Lung (tissue), 12 donors: ENCODE results near the gene OPCML. TPM values are rescaled to one million over a fixed set of nuclear protein-coding genes. Genes with fewer than 3 reads are reported as not detected.

Source experiments
- ATAC-seq: fragments of 200-7000 bp; cut with Tn5 transposase; one replicate; pipeline ENCODE4 v1.9.1; 2020; ENCODE audit warnings: moderate number of reproducible peaks; ENCODE audit not compliant: insufficient read depth, low FRiP score
- DNase-seq, 3 donors: peaks; one replicate each; pipeline ENCODE4 v3.0.0-alpha.2; 2013 to 2017
- H3K27ac ChIP-seq, 2 donors: one replicate each; pipeline ENCODE4 v1.5.1; 2013; ENCODE audit warnings: mild to moderate bottlenecking in 2 of 2, moderate library complexity in 2 of 2, control low read depth in 1 of 2, inconsistent platforms in 1 of 2, low read depth in 1 of 2, low read length in 1 of 2
- H3K27me3 ChIP-seq, 3 donors: one replicate each; pipeline ENCODE4 v1.5.1; 2013; ENCODE audit warnings: low read length in 2 of 3; ENCODE audit not compliant: control insufficient read depth in 3 of 3, insufficient read depth in 3 of 3
- H3K36me3 ChIP-seq, 4 donors: one replicate each; pipeline ENCODE4 v1.5.1; 2013; ENCODE audit warnings: low read length in 4 of 4, mild to moderate bottlenecking in 1 of 4, moderate library complexity in 1 of 4; ENCODE audit not compliant: control insufficient read depth in 4 of 4, insufficient read depth in 4 of 4
- H3K4me1 ChIP-seq, 5 donors: one replicate each; pipeline ENCODE4 v1.5.1; 2013; ENCODE audit warnings: low read length in 5 of 5, mild to moderate bottlenecking in 2 of 5, moderate library complexity in 1 of 5; ENCODE audit not compliant: control insufficient read depth in 5 of 5, insufficient read depth in 5 of 5
- H3K4me3 ChIP-seq: one replicate; pipeline ENCODE4 v1.5.1; 2013; ENCODE audit warnings: mild to moderate bottlenecking, control low read depth, moderate library complexity
- H3K9ac ChIP-seq, 2 donors: one replicate each; pipeline ENCODE4 v1.5.1; 2013; ENCODE audit warnings: low read length in 2 of 2, control low read depth in 1 of 2; ENCODE audit not compliant: insufficient read depth in 1 of 2
- H3K9me3 ChIP-seq, 4 donors: one replicate each; pipeline ENCODE4 v1.5.1; 2013; ENCODE audit warnings: low read length in 3 of 4, mild to moderate bottlenecking in 1 of 4, moderate library complexity in 1 of 4; ENCODE audit not compliant: control insufficient read depth in 4 of 4, insufficient read depth in 3 of 4
- CTCF ChIP-seq: IDR thresholded peaks from 2 replicates; pipeline ENCODE4 v1.5.1; 2012; ENCODE audit warnings: mild to moderate bottlenecking; ENCODE audit errors: control extremely low read depth, extremely low read depth
- WGBS, 2 donors: extraction: QIAGEN DNeasy Blood & Tissue Kit; methylation state at CpG; one replicate each; pipeline ENCODE4 v1.1.7; 2013; 5-methylcytosine and 5-hydroxymethylcytosine counted together
- polyA plus RNA-seq, 2 donors: library from polyadenylated mRNA; stranded (reverse); fragments of 200-250 nt; gene quantifications; one replicate each; pipeline ENCODE4 v1.2.1, GENCODE V29; 2013
- total RNA-seq, 2 donors: library from RNA; depleted of rRNA in 1 of 2; stranded (reverse); fragments of >200 nt in 1 of 2; gene quantifications; one replicate each; pipeline ENCODE4 v1.2.1, GENCODE V29; 2014 to 2021
- donor health status: control.
- donor health status: control.
- donor health status: Bipolar disorder and iron deficiency.
- donor health status: healthy.
- donor health status: DM: yes; HTN: yes; CAD: no.

Gene OPCML
- total and polyA plus RNA-seq, 4 donors: 0.49 to 0.74 TPM; not detected in 2

GRCh38 chr11:132948252-132948651, 584.0 kb downstream of the OPCML start:
- no peak for DNase-seq
- no peak for TF ChIP-seq CTCF
- Histone ChIP-seq H3K9me3 (peaks cover 0 to 5% (median 2%) of the 10 kb centered on the region in 4 donors), H3K27me3 (peaks cover 6 to 12% (median 10%) of the 10 kb centered on the region in 3 donors), H3K36me3 (no peaks in the 10 kb centered on the region), H3K9ac (no peak overlapping the region), H3K27ac (no peak overlapping the region), H3K4me1 (peaks cover 0 to 6% (median 0%) of the 10 kb centered on the region in 5 donors), H3K4me3 (no peak overlapping the region)
- no peak for ATAC-seq
- WGBS, 2 donors: 91 to 94% methylated on average over 1 of the region's 1 CpG

DNA sequence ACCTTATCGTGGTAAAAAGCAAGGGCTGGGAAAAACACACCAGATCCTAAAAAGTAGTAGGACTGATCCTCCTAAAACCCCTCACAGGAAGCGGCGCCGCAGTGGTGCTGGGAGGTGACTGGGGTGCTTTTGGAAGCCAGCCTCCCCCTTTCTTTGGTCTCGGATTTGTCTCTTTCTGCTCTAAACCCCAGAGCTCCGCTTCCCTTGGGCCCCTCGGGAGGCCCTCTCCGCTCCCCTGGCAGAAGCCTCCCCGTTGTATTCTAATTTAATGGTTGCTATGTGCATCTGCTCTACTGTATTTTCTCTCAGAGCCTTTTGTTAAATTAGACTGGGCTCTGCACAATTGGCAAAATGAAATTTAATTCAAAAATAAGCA, 587.7 kb downstream of the OPCML start:
- H3K4me3 ChIP-seq: no peak overlapping the region
- DNase-seq (peak in 1 of 3 donors; percentile 11), ATAC-seq (no peak)
- 30 to 39% methylated on average over 9 of the region's 9 CpGs for WGBS, 2 donors
- H3K27me3 ChIP-seq: peaks cover 20 to 27% (median 23%) of the 10 kb centered on the region in 3 donors
- H3K27ac ChIP-seq: no peak overlapping the region
- peaks cover 0 to 16% (median 3%) of the 10 kb centered on the region in 5 donors for H3K4me1 ChIP-seq
- H3K9ac ChIP-seq: no peak overlapping the region
- no peak for TF ChIP-seq CTCF
- no peaks in the 10 kb centered on the region for H3K36me3 ChIP-seq
- peaks cover 0 to 3% (median 0%) of the 10 kb centered on the region in 4 donors for H3K9me3 ChIP-seq

GRCh38 chr11:132943706-132944568, 588.4 kb downstream of the OPCML start:
- peaks cover 20 to 27% (median 23%) of the 10 kb centered on the region in 3 donors for H3K27me3 ChIP-seq
- H3K9ac ChIP-seq: no peak overlapping the region
- H3K36me3 ChIP-seq: no peaks in the 10 kb centered on the region
- TF ChIP-seq CTCF: no peak
- DNase-seq (peak; percentile 20 to 44 (median 24)), ATAC-seq (no peak)
- peaks cover 0 to 3% (median 0%) of the 10 kb centered on the region in 4 donors for H3K9me3 ChIP-seq
- peaks cover 0 to 16% (median 3%) of the 10 kb centered on the region in 5 donors for H3K4me1 ChIP-seq
- no peak overlapping the region for H3K4me3 ChIP-seq
- H3K27ac ChIP-seq: no peak overlapping the region
- 2% methylated on average over 71 to 104 of the region's 104 CpGs for WGBS, 2 donors
